ENCODE results near the gene DTNA. TPM values are rescaled to one million over a fixed set of nuclear protein-coding genes. Genes with fewer than 3 reads are reported as not detected.

DTNA gene
- total and polyA plus RNA-seq, 2 of the 8 experiments (the other 6 are each of a cell fraction or from before 2014, with no cell fraction given), result 30.2 to 32.7 TPM

GRCh38 chr18:34809451-34810072, 99.5 kb downstream of the DTNA start:
- Histone ChIP-seq H3K18ac (ENCODE audit: extremely low read depth, low read length) (no peak overlapping the region), H2BK15ac (ENCODE audit: low read length) (no peak overlapping the region), H3K4ac (replicated peaks; ENCODE audit: insufficient read length, low read depth, low read length) (no peak overlapping the region), H2BK5ac (ENCODE audit: low read depth, low read length) (no peak overlapping the region), H4K8ac (ENCODE audit: extremely low read depth, insufficient read depth, low read length) (no peak overlapping the region), H3K56ac (replicated peaks; ENCODE audit: insufficient read length, low read depth, low read length) (no peak overlapping the region), H3K4me2 (ENCODE audit: insufficient read depth in 1 of 2, low read depth in 2 of 2, low read length in 2 of 2) (no peak overlapping the region), H4K5ac (ENCODE audit: insufficient read length, low read depth, low read length) (no peak overlapping the region), H3K27ac (ENCODE audit: low read depth, low read length) (no peak overlapping the region), H3K79me1 (ENCODE audit: low read depth, low read length) (no peaks in the 10 kb centered on the region), H2BK20ac (ENCODE audit: low read length) (no peak overlapping the region), H3K36me3 (ENCODE audit: control insufficient read depth in 2 of 4, insufficient read depth in 4 of 4, low read length in 3 of 4) (no peaks in the 10 kb centered on the region; a peak in 1 of 8 replicates), H3K9me3 (ENCODE audit: insufficient read depth in 2 of 2, low read depth in 1 of 2, low read length in 1 of 2) (no peaks in the 10 kb centered on the region), H3K4me1 (replicated peaks in 1 of 4; ENCODE audit: control insufficient read depth in 3 of 4, insufficient read depth in 4 of 4, low read length in 3 of 4) (peaks cover 0 to 7% (median 2%) of the 10 kb centered on the region in 4 experiments; a peak in 1 of 7 replicates), H3K27me3 (replicated peaks in 1 of 4; ENCODE audit: control insufficient read depth in 3 of 4, extremely low read depth in 1 of 4, insufficient read depth in 3 of 4, low read length in 3 of 4) (no peaks in the 10 kb centered on the region), H3K23me2 (ENCODE audit: low read depth, low read length) (no peaks in the 10 kb centered on the region), H3K23ac (ENCODE audit: insufficient read length) (no peak overlapping the region), H4K20me1 (replicated peaks in 1 of 2; ENCODE audit: control insufficient read depth in 1 of 2, insufficient read depth in 2 of 2, low read length in 2 of 2) (no peaks in the 10 kb centered on the region), H2BK12ac (ENCODE audit: low read depth, low read length) (no peak overlapping the region), H4K91ac (replicated peaks; ENCODE audit: insufficient read length, low read length) (no peak overlapping the region), H2BK120ac (replicated peaks; ENCODE audit: low read depth, low read length) (no peak overlapping the region), H2AK5ac (ENCODE audit: low read depth, low read length) (no peak overlapping the region), H3K4me3 (ENCODE audit: extremely low read depth in 1 of 4, insufficient read depth in 2 of 4, low read depth in 3 of 4, low read length in 4 of 4) (no peak overlapping the region), H2AFZ (ENCODE audit: low read length) (no peak overlapping the region), H3K79me2 (ENCODE audit: control insufficient read depth in 1 of 2, insufficient read depth in 2 of 2, low read length in 2 of 2) (no peaks in the 10 kb centered on the region), H3K14ac (ENCODE audit: insufficient read length) (no peak overlapping the region), H3K9ac (replicated peaks in 1 of 4; ENCODE audit: extremely low read depth in 1 of 4, low read depth in 3 of 4, low read length in 3 of 4) (peak overlapping the region in 1 of 4 experiments; percentile 8; a peak in 1 of 7 replicates)
- WGBS, 2 experiments (ENCODE audit: extremely low coverage in 1 of 2, insufficient coverage in 1 of 2, insufficient read length in 1 of 2, insufficient replicate concordance in 2 of 2, low coverage in 1 of 2, low lambda C conversion rate in 2 of 2, missing lambda C conversion rate in 1 of 2), result 69% methylated on average over 6 of the region's 6 CpGs; no CpG with 5 or more reads in 1 of the 2 experiments
- CTCF ChIA-PET (ENCODE audit: partially characterized antibody), result interaction anchor here (0.6 to 3.1 kb wide), 36 partner anchors 9 to 1159 kb away, joined by 3 to 31 read pairs (median 4); no protein-coding TSS in a partner anchor
- peak in 1 of 2 experiments; percentile 82 for DNase-seq (ENCODE audit: low read depth in 1 of 2, low spot score in 2 of 2)
- peak; percentile 94 for FAIRE-seq
- POLR2A ChIA-PET (ENCODE audit: partially characterized antibody), result no interaction called here
- TF ChIP-seq SUZ12 (IDR thresholded peaks at IDR 0.05; ENCODE audit: low read length), result no peak
- no peak for TF ChIP-seq SIN3A (conservative IDR thresholded peaks at IDR 0.05 in 1 of 2, IDR thresholded peaks at IDR 0.05 in 1 of 2; ENCODE audit: low read depth in 1 of 2, low read length in 2 of 2)
- no peak for TF ChIP-seq SP1 (IDR thresholded peaks at IDR 0.05; ENCODE audit: low read depth, low read length)
- TF ChIP-seq BACH1 (IDR thresholded peaks at IDR 0.05; ENCODE audit: low read length), result no peak
- TF ChIP-seq NRF1 (IDR thresholded peaks at IDR 0.05; ENCODE audit: low read depth, low read length), result no peak
- TF ChIP-seq YY1 (IDR thresholded peaks at IDR 0.05; ENCODE audit: low read depth, low read length), result no peak
- no peak for TF ChIP-seq HDAC6 (IDR thresholded peaks at IDR 0.05; ENCODE audit: low read depth, low read length)
- no peak for TF ChIP-seq TEAD4 (IDR thresholded peaks at IDR 0.05; ENCODE audit: low read depth, low read length)
- no peak for TF ChIP-seq CHD1 (IDR thresholded peaks at IDR 0.05; ENCODE audit: low read depth, low read length)
- no peak for TF ChIP-seq TAF1 (IDR thresholded peaks at IDR 0.05; ENCODE audit: low read depth, low read length)
- TF ChIP-seq RFX5 (IDR thresholded peaks at IDR 0.05; ENCODE audit: borderline replicate concordance, low read depth, low read length), result no peak
- TF ChIP-seq HDAC2 (IDR thresholded peaks at IDR 0.05; ENCODE audit: borderline replicate concordance in 1 of 2, low read depth in 2 of 2, low read length in 2 of 2), result no peak
